B cell (primary cell): ENCODE data around the gene REST. TPM values are rescaled to one million over a fixed set of nuclear protein-coding genes. Genes with fewer than 3 reads are reported as not detected.

Source experiments
- ATAC-seq: fragments of 200-7000 bp; cut with Tn5 transposase; one replicate; pipeline ENCODE4 v1.10.0; 2021; ENCODE audit warnings: low read depth, mild to moderate bottlenecking, moderate number of reproducible peaks, moderate library complexity
- CTCF ChIA-PET: fragments of 350-600 bp; sonication (Branson Sonifier 250); formaldehyde crosslinking; loops from one replicate; lab custom pipeline; 2021; ENCODE audit warnings: antibody characterized with exemption, inconsistent platforms; lab: Charles Lee
- POLR2A ChIA-PET: fragments of 350-600 bp; sonication (Branson Sonifier 250); formaldehyde crosslinking; loops from one replicate; lab custom pipeline; 2021; ENCODE audit warnings: antibody characterized with exemption; lab: Charles Lee
- DNase-seq: peaks from one replicate; pipeline ENCODE4 v3.0.0; 2013
- H2AFZ ChIP-seq: 2 replicates; pipeline ENCODE4 v1.6.1; 2012; ENCODE audit warnings: mild to moderate bottlenecking, low read depth, low read length; ENCODE audit not compliant: insufficient read depth, poor library complexity, severe bottlenecking
- H3K27ac ChIP-seq, 2 donors: 1 replicate in 1 of 2; 2 replicates in 1 of 2; pipeline ENCODE4 v1.5.1; 2012 to 2013; ENCODE audit warnings: low read length in 2 of 2, mild to moderate bottlenecking in 2 of 2, moderate library complexity in 1 of 2
- H3K27me3 ChIP-seq, 4 experiments: fragments of 200-600 bp in 1 of 4; sonication (generic) in 1 of 4; replicated peaks in 1 of 4; 1 replicate in 2 of 4; 2 replicates in 2 of 4; pipeline versions ENCODE4 v1.6.1 to v1.7.0; 2013 to 2016; ENCODE audit warnings: low read length in 3 of 4, mild to moderate bottlenecking in 2 of 4, mixed read lengths in 1 of 4, moderate library complexity in 1 of 4; ENCODE audit not compliant: insufficient read depth in 4 of 4, control insufficient read depth in 3 of 4; ENCODE audit errors: control extremely low read depth in 1 of 4
- H3K36me3 ChIP-seq, 2 experiments: replicated peaks in 1 of 2; 1 replicate in 1 of 2; 2 replicates in 1 of 2; pipeline versions ENCODE4 v1.6.1 to v1.7.1; 2013; ENCODE audit warnings: low read length in 1 of 2; ENCODE audit not compliant: insufficient read depth in 2 of 2, control insufficient read depth in 1 of 2; ENCODE audit errors: control extremely low read depth in 1 of 2, extremely low read depth in 1 of 2
- H3K4me1 ChIP-seq, 2 donors: fragments of 200-600 bp in 1 of 2; sonication (generic) in 1 of 2; 1 replicate in 1 of 2; 2 replicates in 1 of 2; pipeline versions ENCODE4 v1.5.1 to v1.6.1; 2013 to 2017; ENCODE audit warnings: low read length in 2 of 2; ENCODE audit not compliant: control insufficient read depth in 2 of 2, insufficient read depth in 2 of 2
- H3K4me2 ChIP-seq: replicated peaks from 2 replicates; pipeline ENCODE3; 2012; ENCODE audit warnings: mild to moderate bottlenecking, low read depth, low read length; ENCODE audit not compliant: poor library complexity, severe bottlenecking
- H3K4me3 ChIP-seq, 5 experiments: fragments of 200-600 bp in 1 of 5; sonication (generic) in 1 of 5; 1 replicate in 3 of 5; 2 replicates in 2 of 5; pipeline versions ENCODE4 v1.5.1 to v1.7.0; 2011 to 2016; ENCODE audit warnings: low read length in 4 of 5, mild to moderate bottlenecking in 4 of 5, low read depth in 2 of 5, control low read depth in 1 of 5, moderate library complexity in 1 of 5; ENCODE audit not compliant: insufficient read depth in 1 of 5; ENCODE audit errors: control extremely low read depth in 1 of 5, extremely low read depth in 1 of 5
- H3K79me2 ChIP-seq: fragments of 200-600 bp; sonication (generic); one replicate; pipeline ENCODE4 v1.6.0; 2016; ENCODE audit warnings: low read length; ENCODE audit not compliant: control insufficient read depth, insufficient read depth
- H3K9ac ChIP-seq: fragments of 200-600 bp; sonication (generic); 2 replicates; pipeline ENCODE4 v1.6.1; 2017; ENCODE audit warnings: mild to moderate bottlenecking, low read length, moderate library complexity
- H3K9me3 ChIP-seq, 3 donors: one replicate each; pipeline versions ENCODE4 v1.6.1 to v1.7.1; 2013; ENCODE audit warnings: low read length in 2 of 3; ENCODE audit not compliant: control insufficient read depth in 2 of 3, insufficient read depth in 1 of 3; ENCODE audit errors: control extremely low read depth in 1 of 3
- H4K20me1 ChIP-seq: 2 replicates; pipeline ENCODE4 v1.6.0; 2012; ENCODE audit warnings: mild to moderate bottlenecking, low read length; ENCODE audit not compliant: insufficient read depth, control insufficient read depth, poor library complexity, severe bottlenecking
- H3K27ac Mint-ChIP-seq: one replicate; pipeline ENCODE4 v1.8.0; 2021; ENCODE audit warnings: mixed read lengths
- H3K27me3 Mint-ChIP-seq: one replicate; pipeline ENCODE4 v1.8.0; 2021; ENCODE audit warnings: mixed read lengths
- H3K4me1 Mint-ChIP-seq: one replicate; pipeline ENCODE4 v1.8.0; 2021; ENCODE audit warnings: mixed read lengths
- H3K4me3 Mint-ChIP-seq: one replicate; pipeline ENCODE4 v1.8.0; 2021; ENCODE audit warnings: mixed read lengths
- H3K9me3 Mint-ChIP-seq: one replicate; pipeline ENCODE4 v1.8.0; 2022; ENCODE audit warnings: mixed read lengths; ENCODE audit not compliant: insufficient read depth
- CTCF ChIP-seq: fragments of 200-600 bp; IDR thresholded peaks from one replicate; pipeline ENCODE4 v1.8.0; 2022; ENCODE audit warnings: antibody characterized with exemption, mild to moderate bottlenecking
- EZH2 ChIP-seq: IDR thresholded peaks from 2 replicates; pipeline ENCODE4 v1.6.1; 2012; ENCODE audit warnings: borderline replicate concordance, low read depth, mild to moderate bottlenecking, moderate library complexity, low read length; ENCODE audit not compliant: insufficient read depth, poor library complexity, severe bottlenecking
- WGBS: methylation state at CpG from one replicate; pipeline ENCODE4 v1.1.5; 2013; ENCODE audit warnings: missing lambda C conversion rate; ENCODE audit not compliant: insufficient coverage; 5-methylcytosine and 5-hydroxymethylcytosine counted together
- intact Hi-C: fragments of 100-400 bp; cut with micrococcal nuclease; formaldehyde crosslinking; loops from one replicate; pipeline ENCODE4 v1.10.0; 2022
- polyA plus RNA-seq: library from polyadenylated mRNA; depleted of rRNA; stranded (reverse); fragments of >200 nt; gene quantifications from 2 replicates; pipeline ENCODE4 v1.2.3, GENCODE V29; 2012
- total RNA-seq, 2 donors: library from RNA; stranded (reverse); fragments of 120-200 nt in 1 of 2; gene quantifications; 1 replicate in 1 of 2; 2 replicates in 1 of 2; pipeline versions ENCODE4 v1.2.3 to v1.2.4, GENCODE V29; 2013 to 2022

REST gene
- total and polyA plus RNA-seq, 2 donors (not counting 1 experiment from before 2014, with no cell fraction given) = 6.2 to 59.4 TPM

- POLR2A ChIA-PET = no interaction called here
- H3K27ac Mint-ChIP-seq = no peak overlapping the region
These were observed 92.1 kb downstream of the REST start for GRCh38 chr4:56999751-57000150.

GRCh38 chr4:57013543-57014120, 105.9 kb downstream of the REST start:
- no peak overlapping the region for H3K9ac ChIP-seq
- Mint-ChIP-seq H3K9me3 (no peaks in the 10 kb centered on the region), H3K4me3 (no peak overlapping the region), H3K27me3 (no peaks in the 10 kb centered on the region), H3K4me1 (no peaks in the 10 kb centered on the region), H3K27ac (no peak overlapping the region)
- ChIA-PET CTCF (no interaction called here), POLR2A (no interaction called here)
- H3K27me3 ChIP-seq = no peaks in the 10 kb centered on the region
- no CpG with 5 or more reads among the region's 4 CpGs for WGBS
- no peak overlapping the region for H3K27ac ChIP-seq
- peaks cover 9% of the 10 kb centered on the region for H4K20me1 ChIP-seq
- no peak overlapping the region for H3K4me2 ChIP-seq
- DNase-seq = no peak
- H3K4me3 ChIP-seq = no peak overlapping the region
- H3K9me3 ChIP-seq = no peaks in the 10 kb centered on the region
- H3K36me3 ChIP-seq = peaks cover 4 to 86% of the 10 kb centered on the region in 2 experiments
- TF ChIP-seq CTCF (no peak), EZH2 (no peak)
- intact Hi-C loops = no loop called here
- no peak for ATAC-seq
- H3K79me2 ChIP-seq = peaks cover 6% of the 10 kb centered on the region
- H3K4me1 ChIP-seq = no peaks in the 10 kb centered on the region
- no peak overlapping the region for H2AFZ ChIP-seq

More at GRCh38 chr4:56999751-57000150, 92.1 kb downstream of the REST start:
- no peak for TF ChIP-seq EZH2
- TF ChIP-seq CTCF = no peak
- Mint-ChIP-seq H3K27me3 (no peaks in the 10 kb centered on the region), H3K9me3 (no peaks in the 10 kb centered on the region), H3K4me1 (no peaks in the 10 kb centered on the region), H3K4me3 (no peak overlapping the region)
- H3K9me3 ChIP-seq = no peaks in the 10 kb centered on the region
- H3K36me3 ChIP-seq = peaks cover 1 to 76% of the 10 kb centered on the region in 2 experiments
- peaks cover 28% of the 10 kb centered on the region for H4K20me1 ChIP-seq
- no peaks in the 10 kb centered on the region for H3K4me1 ChIP-seq
- no peak overlapping the region for H3K4me2 ChIP-seq
- H3K79me2 ChIP-seq = peaks cover 23% of the 10 kb centered on the region
- WGBS = no CpG with 5 or more reads among the region's 1 CpG
- no peak overlapping the region for H3K9ac ChIP-seq
- no peaks in the 10 kb centered on the region for H3K27me3 ChIP-seq
- H2AFZ ChIP-seq = no peak overlapping the region
- H3K4me3 ChIP-seq = no peak overlapping the region
- DNase-seq (no peak), ATAC-seq (no peak)
- H3K27ac ChIP-seq = no peak overlapping the region
- intact Hi-C loops = no loop called here
- CTCF ChIA-PET = no interaction called here
